Transverse colon (tissue), 4 donors: ENCODE data around the gene CFAP410.

Source experiments
- EP300 ChIP-seq: sonication (generic); formaldehyde crosslinking; IDR thresholded peaks from one replicate; pipeline ENCODE4 v1.6.1; 2017; ENCODE audit warnings: antibody characterized with exemption, low read depth
- POLR2A ChIP-seq: fragments of 450-650 bp; IDR thresholded peaks from one replicate; pipeline ENCODE4 v1.6.1; 2016; ENCODE audit warnings: antibody characterized with exemption, mild to moderate bottlenecking, moderate library complexity
- POLR2AphosphoS5 ChIP-seq, 3 donors: sonication (generic); formaldehyde crosslinking; IDR thresholded peaks; one replicate each; pipeline ENCODE4 v1.6.1; 2016; ENCODE audit warnings: antibody characterized with exemption in 3 of 3
- TF ChIP-seq, protein P1 (sequence below), 5 experiments: fragments of 200-600 bp in 3 of 5; fragments of 450-650 bp in 2 of 5; sonication (generic) in 3 of 5; IDR thresholded peaks; 1 replicate in 2 of 5; 2 replicates in 3 of 5; pipeline ENCODE4 v1.5.1; 2016 to 2017; ENCODE audit warnings: antibody characterized with exemption in 5 of 5, inconsistent platforms in 3 of 5, mild to moderate bottlenecking in 2 of 5, moderate library complexity in 1 of 5

DNA sequence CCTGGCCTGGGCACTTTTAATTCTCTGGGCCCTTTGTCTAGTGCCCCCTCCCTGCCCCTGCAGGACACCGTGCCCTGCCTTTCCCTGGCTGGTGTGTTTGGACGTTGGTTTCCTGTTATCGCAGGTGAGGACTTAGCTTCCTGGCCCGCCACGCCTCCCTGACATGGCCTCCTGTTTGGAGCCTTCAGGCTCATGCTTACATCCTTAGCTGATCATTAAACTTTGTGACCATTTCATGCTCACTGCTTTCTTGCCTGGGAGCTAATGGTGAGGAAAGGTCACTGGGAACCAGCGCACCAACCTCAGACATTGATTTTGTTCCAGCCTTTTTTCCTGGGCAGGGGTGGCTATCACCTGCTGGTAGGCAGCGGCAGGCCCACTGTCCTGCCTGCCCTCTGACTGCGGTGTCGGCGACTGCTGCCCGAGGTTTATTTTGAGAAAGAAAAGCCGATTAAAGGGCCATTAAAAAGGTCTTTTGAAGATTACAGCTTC, 35.7 kb downstream of the CFAP410 start:
- TF ChIP-seq EP300, result no peak
- TF ChIP-seq POLR2A, result peak; percentile 42
- TF ChIP-seq, protein P1, sequence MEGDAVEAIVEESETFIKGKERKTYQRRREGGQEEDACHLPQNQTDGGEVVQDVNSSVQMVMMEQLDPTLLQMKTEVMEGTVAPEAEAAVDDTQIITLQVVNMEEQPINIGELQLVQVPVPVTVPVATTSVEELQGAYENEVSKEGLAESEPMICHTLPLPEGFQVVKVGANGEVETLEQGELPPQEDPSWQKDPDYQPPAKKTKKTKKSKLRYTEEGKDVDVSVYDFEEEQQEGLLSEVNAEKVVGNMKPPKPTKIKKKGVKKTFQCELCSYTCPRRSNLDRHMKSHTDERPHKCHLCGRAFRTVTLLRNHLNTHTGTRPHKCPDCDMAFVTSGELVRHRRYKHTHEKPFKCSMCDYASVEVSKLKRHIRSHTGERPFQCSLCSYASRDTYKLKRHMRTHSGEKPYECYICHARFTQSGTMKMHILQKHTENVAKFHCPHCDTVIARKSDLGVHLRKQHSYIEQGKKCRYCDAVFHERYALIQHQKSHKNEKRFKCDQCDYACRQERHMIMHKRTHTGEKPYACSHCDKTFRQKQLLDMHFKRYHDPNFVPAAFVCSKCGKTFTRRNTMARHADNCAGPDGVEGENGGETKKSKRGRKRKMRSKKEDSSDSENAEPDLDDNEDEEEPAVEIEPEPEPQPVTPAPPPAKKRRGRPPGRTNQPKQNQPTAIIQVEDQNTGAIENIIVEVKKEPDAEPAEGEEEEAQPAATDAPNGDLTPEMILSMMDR (IDR thresholded peaks at IDR 0.05), result peak in 2 of 5 experiments; percentile 17 to 20
- peak in 2 of 3 donors; percentile 58 to 71 for TF ChIP-seq POLR2AphosphoS5 (IDR thresholded peaks at IDR 0.05)
